Peyer's patch (tissue), 4 donors: Measurements from ENCODE around the gene C16orf95. TPM values are rescaled to one million over a fixed set of nuclear protein-coding genes. Genes with fewer than 3 reads are reported as not detected.
A peak's percentile ranks its signal among the peaks of the same experiment; 100 is the strongest.

ENCODE experiments used
- DNase-seq, 3 donors: peaks; one replicate each; pipeline ENCODE4 v3.0.0-alpha.2; 2017 to 2019
- H3K27ac ChIP-seq, 4 donors: fragments of 200-600 bp; sonication (generic); one replicate each; pipeline ENCODE4 v1.5.1; 2016 to 2019
- H3K27me3 ChIP-seq, 2 donors: fragments of 200-600 bp; sonication (generic); one replicate each; pipeline ENCODE4 v1.5.1; 2019
- H3K36me3 ChIP-seq, 3 donors: fragments of 200-600 bp; sonication (generic); one replicate each; pipeline ENCODE4 v1.5.1; 2016 to 2019
- H3K4me1 ChIP-seq, 4 donors: fragments of 200-600 bp; sonication (generic); one replicate each; pipeline ENCODE4 v1.5.1; 2016 to 2019
- H3K4me3 ChIP-seq, 4 donors: fragments of 200-600 bp; sonication (generic); 1 replicate in 3 of 4; 2 replicates in 1 of 4; pipeline ENCODE4 v1.5.1; 2016 to 2019; ENCODE audit warnings: mild to moderate bottlenecking in 1 of 4
- H3K9me3 ChIP-seq, 4 donors: fragments of 200-600 bp; sonication (generic); one replicate each; pipeline ENCODE4 v1.5.1; 2016 to 2019; ENCODE audit warnings: mild to moderate bottlenecking in 1 of 4
- POLR2A ChIP-seq, 2 donors: fragments of 450-650 bp; IDR thresholded peaks; one replicate each; pipeline ENCODE4 v1.5.1; 2017; ENCODE audit warnings: antibody characterized with exemption in 2 of 2, mild to moderate bottlenecking in 2 of 2, moderate library complexity in 2 of 2
- total RNA-seq, 4 donors: library from RNA; depleted of rRNA; stranded (reverse); fragments of >200 nt; gene quantifications; one replicate each; pipeline ENCODE4 v1.1.0, GENCODE V29; 2016
- TF ChIP-seq, protein P1 (sequence below), 6 experiments: fragments of 450-650 bp in 4 of 6; fragments of 200-600 bp in 2 of 6; sonication (generic) in 1 of 6; IDR thresholded peaks; one replicate each; pipeline ENCODE4 v1.5.1; 2017 to 2019; ENCODE audit warnings: antibody characterized with exemption in 6 of 6, mild to moderate bottlenecking in 3 of 6, moderate library complexity in 1 of 6

Gene C16orf95
- total RNA-seq, 4 donors from 2014 or later, result 1.2 TPM; not detected in 3

DNA sequence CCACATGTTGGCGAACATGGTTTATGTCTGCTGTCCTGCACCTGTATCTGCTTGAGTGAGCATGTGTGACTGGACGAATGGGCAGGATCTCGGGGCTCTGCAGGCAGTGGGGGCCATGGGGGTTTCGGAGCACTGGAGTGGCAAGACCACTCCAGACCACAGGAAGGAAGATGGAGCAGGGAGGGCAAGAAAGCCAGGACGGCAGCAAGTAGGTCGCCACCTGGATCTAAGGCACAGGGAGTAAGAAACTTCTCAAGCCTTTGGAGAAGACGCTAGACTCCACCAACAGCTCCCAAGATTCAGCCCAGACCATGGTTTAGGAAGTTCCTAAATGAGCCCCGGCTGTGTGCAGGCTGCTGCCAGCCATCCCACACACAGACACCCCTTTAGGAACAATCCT, 32.8 kb upstream of the C16orf95 start:
- Histone ChIP-seq H3K27me3 (no peaks in the 10 kb centered on the region), H3K27ac (no peak overlapping the region), H3K9me3 (no peaks in the 10 kb centered on the region), H3K4me1 (peaks cover 0 to 16% (median 0%) of the 10 kb centered on the region in 4 donors), H3K4me3 (no peak overlapping the region), H3K36me3 (peaks cover 0 to 53% (median 0%) of the 10 kb centered on the region in 3 donors)
- no peak for DNase-seq
- TF ChIP-seq, protein P1, sequence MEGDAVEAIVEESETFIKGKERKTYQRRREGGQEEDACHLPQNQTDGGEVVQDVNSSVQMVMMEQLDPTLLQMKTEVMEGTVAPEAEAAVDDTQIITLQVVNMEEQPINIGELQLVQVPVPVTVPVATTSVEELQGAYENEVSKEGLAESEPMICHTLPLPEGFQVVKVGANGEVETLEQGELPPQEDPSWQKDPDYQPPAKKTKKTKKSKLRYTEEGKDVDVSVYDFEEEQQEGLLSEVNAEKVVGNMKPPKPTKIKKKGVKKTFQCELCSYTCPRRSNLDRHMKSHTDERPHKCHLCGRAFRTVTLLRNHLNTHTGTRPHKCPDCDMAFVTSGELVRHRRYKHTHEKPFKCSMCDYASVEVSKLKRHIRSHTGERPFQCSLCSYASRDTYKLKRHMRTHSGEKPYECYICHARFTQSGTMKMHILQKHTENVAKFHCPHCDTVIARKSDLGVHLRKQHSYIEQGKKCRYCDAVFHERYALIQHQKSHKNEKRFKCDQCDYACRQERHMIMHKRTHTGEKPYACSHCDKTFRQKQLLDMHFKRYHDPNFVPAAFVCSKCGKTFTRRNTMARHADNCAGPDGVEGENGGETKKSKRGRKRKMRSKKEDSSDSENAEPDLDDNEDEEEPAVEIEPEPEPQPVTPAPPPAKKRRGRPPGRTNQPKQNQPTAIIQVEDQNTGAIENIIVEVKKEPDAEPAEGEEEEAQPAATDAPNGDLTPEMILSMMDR (IDR thresholded peaks at IDR 0.05), result no peak
- TF ChIP-seq POLR2A (IDR thresholded peaks at IDR 0.05), result no peak

DNA sequence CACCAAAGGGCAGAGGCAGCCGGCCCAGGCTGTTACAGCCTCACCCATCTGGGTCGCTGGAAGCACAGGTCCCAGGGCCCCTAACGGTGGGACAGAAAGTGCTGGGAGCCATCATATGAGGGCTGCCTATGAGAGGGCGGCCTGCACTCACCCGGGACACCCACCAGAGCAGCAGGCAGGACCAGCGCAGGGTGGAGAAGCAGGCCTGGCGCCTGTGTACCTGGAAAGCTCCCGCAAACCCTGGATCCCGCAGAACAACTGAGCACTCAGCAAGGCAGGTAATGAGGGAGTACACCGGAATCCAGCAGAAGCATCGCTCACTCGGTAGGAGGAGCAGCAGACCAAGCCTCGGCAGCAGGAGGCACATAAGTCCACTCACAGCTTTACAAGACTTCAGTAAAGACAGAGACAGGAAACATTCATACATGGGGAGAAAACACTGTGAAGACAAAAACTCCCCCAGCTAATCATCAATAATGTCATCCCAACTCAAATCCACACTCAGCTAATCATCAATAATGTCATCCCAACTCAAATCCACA, 31.5 kb upstream of the C16orf95 start:
- Histone ChIP-seq H3K27me3 (no peaks in the 10 kb centered on the region), H3K4me1 (peaks cover 0 to 21% (median 0%) of the 10 kb centered on the region in 4 donors), H3K9me3 (no peaks in the 10 kb centered on the region), H3K36me3 (peaks cover 0 to 55% (median 0%) of the 10 kb centered on the region in 3 donors), H3K4me3 (no peak overlapping the region), H3K27ac (no peak overlapping the region)
- TF ChIP-seq POLR2A (IDR thresholded peaks at IDR 0.05), result no peak
- TF ChIP-seq, protein P1 (IDR thresholded peaks at IDR 0.05), result no peak
- no peak for DNase-seq

DNA sequence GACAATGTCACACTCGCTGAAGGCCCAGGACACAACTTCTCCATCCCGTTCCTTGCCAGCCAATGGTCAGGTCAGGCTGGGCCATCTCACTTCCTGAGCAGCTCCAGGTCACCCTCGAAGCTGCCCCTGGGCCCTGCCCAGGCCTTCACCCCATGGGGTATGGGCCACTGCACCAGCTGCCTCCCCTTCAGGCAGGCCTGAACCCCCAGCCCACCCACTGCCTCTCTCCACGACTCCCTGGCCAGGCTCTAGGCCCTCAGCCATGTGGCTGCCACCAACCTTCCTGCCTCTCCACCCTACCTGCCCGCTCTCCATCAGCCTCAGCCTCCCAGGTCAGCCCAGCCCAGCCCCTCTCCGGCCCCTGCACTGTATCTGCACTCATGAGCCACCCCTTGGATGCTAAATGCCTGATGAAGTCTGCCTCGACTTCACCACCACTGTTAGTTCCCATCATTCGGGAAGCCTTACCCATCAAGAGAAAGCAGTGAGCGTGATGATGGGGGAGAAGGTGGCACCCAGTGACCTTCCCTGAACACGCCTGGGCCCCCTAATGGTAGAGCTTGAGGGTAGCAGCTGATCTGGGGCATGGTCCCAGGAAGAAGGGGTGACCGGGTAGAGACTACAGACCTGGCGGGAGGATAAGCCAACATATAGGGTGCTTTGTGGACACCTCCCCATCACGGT, 30.9 kb upstream of the C16orf95 start:
- no peak for TF ChIP-seq POLR2A (IDR thresholded peaks at IDR 0.05)
- TF ChIP-seq, protein P1 (IDR thresholded peaks at IDR 0.05), result no peak
- no peak overlapping the region for H3K27ac ChIP-seq
- no peak overlapping the region for H3K4me3 ChIP-seq
- no peaks in the 10 kb centered on the region for H3K27me3 ChIP-seq
- no peaks in the 10 kb centered on the region for H3K9me3 ChIP-seq
- DNase-seq, result no peak
- H3K36me3 ChIP-seq, result peaks cover 0 to 55% (median 0%) of the 10 kb centered on the region in 3 donors
- peaks cover 0 to 21% (median 0%) of the 10 kb centered on the region in 4 donors for H3K4me1 ChIP-seq

DNA sequence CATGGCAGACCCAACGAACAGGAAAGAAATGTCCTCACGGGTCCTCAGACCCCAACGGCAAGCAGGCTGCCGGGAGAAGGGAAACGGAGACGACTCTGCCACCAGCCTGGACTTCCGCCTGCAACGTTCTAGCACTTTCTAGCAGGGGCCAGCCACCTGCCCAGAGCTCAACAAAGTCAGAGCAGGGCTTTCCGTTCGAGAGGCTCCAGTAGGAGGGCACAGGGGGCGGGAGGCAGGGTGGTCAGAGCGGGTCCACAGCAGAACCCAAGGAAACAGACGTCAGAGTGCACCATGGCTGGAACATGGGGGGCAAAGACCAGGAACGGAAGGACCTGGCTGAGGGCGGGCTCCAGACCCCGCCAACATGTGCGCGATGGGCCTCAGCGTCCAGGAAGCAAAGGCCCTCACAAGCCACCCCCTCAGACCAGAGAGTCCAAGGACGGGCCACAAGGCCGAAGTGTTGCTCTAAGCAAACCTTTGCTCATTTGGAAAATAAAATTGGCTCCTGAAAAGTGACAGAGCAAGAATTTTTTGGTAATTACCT, 29.4 kb upstream of the C16orf95 start:
- no peaks in the 10 kb centered on the region for H3K9me3 ChIP-seq
- no peaks in the 10 kb centered on the region for H3K27me3 ChIP-seq
- H3K4me3 ChIP-seq, result no peak overlapping the region
- no peak overlapping the region for H3K27ac ChIP-seq
- TF ChIP-seq, protein P1 (IDR thresholded peaks at IDR 0.05), result no peak
- no peak for TF ChIP-seq POLR2A (IDR thresholded peaks at IDR 0.05)
- peaks cover 0 to 21% (median 0%) of the 10 kb centered on the region in 4 donors for H3K4me1 ChIP-seq
- DNase-seq, result no peak
- peaks cover 0 to 58% (median 0%) of the 10 kb centered on the region in 3 donors for H3K36me3 ChIP-seq

DNA sequence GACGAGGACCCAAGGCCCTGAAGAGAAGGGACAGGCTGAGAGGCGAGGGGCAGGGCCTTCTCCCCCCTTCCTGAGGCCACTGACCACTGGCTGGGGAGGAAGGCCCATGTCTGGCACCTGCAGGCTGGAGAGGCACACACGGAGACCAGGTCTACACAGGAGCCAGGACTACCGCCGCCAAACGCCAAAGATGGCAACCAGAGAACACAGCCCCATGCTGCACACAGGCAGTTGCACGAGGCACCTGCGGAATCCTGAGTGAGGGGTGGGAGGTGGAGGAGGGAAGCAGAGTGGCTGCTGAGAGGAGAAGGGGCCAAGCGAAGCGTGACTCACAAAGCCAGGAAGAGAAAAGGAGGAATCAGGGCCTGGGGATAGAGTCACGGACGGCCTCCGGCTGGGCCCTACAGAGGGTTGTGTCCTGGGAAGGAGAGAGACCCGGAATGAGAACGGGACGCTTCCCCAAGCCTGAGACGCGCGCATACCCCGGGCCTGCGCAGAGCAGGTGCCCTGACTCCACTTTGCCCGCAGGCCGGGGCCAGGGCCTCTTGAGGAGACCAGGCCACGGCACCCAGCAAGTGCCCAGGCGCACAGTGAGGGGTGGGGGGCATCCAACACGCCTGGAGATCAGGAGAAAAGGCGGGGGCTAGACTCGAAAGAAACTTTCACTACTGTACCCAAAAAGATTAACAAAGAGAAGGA, 28.7 kb upstream of the C16orf95 start:
- no peaks in the 10 kb centered on the region for H3K27me3 ChIP-seq
- TF ChIP-seq, protein P1 (IDR thresholded peaks at IDR 0.05), result no peak
- no peak for TF ChIP-seq POLR2A (IDR thresholded peaks at IDR 0.05)
- no peaks in the 10 kb centered on the region for H3K9me3 ChIP-seq
- H3K36me3 ChIP-seq, result peaks cover 0 to 64% (median 0%) of the 10 kb centered on the region in 3 donors
- DNase-seq, result no peak
- H3K27ac ChIP-seq, result peak overlapping the region in 3 of 4 donors; percentile 5 to 55 (median 52)
- H3K4me1 ChIP-seq, result peaks cover 0 to 16% (median 0%) of the 10 kb centered on the region in 4 donors
- no peak overlapping the region for H3K4me3 ChIP-seq
